GM18867 (cell line): ENCODE measurements around the gene CA5B.
"Not testable (repeated sequence)": the region's sequence is repeated elsewhere in the genome, so short reads cannot be mapped to it uniquely, and the experiment has no call there.

Experiments used
- ATAC-seq: cut with Tn5 transposase; IDR thresholded peaks from one replicate; pipeline ENCODE4 v1.9.1; 2021; ENCODE audit warnings: mild to moderate bottlenecking, moderate library complexity; ENCODE audit not compliant: unreplicated experiment

The CA5B gene

DNA sequence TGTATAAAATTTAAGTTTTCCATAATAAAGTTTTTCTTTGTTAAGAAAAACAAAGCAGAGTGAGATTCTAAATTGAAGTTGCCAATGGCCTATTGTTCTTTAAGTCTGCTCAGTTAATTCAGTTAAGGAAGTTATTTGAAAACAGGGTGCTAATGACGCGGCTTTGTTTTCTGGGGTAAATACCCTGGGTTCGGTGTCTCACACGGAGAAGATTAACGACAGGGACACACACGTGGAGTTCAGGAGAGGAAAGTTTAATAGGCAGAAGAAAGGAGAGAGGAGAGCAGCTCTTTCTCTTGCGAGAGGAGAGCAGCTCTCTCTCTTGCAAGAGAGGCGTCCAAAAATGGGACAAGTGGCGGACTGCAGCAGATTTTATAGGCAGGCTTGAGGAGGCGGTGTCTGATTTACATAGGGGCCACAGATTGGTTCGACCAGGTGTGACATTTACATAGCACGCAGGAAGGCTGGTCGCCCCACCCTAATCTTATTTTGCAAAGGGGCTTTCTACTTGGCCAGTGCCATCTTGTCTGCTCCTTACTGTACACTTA is 9.6 kb downstream of the CA5B start:
- no peak for ATAC-seq

DNA sequence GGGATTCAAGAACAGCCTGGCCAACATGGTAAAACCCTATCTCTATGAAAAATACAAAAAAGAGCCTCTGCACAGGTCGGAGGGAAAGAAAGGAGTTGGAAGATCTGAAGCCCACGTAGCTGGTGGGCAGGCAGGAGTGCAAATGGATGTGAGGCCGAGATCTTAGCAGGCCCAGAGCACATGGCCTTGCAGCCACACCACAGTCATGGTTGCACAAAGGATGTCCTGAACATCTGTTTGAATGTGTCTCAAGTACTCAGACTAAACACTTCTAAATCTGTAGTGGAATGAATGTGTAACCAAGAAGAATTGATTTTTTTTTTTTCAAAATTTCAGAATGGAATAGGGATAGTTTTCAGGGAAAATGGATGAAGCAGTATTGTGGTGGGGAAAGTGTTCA is 10.8 kb downstream of the CA5B start:
- no peak for ATAC-seq

DNA sequence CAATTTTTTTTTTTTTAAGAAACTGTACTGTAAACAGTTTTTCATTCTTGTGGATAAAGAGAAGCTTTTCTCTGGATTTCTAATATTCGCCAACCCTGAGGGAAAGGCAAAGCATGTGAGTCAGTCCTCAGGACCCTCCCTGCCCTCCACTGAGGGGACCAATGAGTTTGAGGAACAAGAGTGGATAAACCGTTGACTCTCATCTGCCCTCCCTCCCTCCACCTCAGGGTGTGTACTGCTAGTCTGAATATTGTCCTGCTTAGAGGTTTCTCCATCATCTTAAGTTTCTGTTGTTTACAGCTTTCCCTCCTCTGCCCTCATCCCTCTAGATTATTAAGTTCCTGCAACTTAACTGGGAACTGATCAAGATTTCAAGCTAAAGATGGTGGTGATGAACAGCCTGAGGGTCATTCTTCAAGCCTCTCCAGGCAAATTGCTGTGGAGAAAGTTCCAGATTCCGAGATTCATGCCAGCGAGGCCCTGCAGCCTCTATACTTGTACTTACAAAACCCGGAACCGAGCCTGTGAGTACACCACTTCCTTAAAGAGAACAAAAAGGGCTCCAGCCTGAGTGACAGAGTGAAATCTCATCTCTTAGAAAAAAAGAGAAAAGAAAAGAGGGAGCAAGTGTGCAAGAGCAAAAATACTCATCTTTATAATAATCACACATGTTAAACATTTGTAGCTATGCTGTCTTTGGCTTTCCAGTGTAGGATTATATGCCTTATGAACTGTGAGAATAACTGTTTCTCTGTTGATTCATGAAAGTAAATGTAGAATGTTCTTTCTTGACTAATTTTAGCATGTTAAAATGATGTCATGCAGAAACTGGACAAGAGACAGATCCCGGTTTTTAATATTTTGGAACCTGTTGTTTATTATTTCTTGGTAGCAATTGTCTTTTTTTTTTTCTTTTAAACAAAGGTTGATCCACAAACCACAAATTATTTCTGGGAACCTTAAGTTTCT is 11.9 kb downstream of the CA5B start:
- peak; percentile 59 for ATAC-seq

GRCh38 chrX:15750611-15751154 is 12.6 kb downstream of the CA5B start:
- ATAC-seq = no peak

GRCh38 chrX:15751155-15751819 is 13.2 kb downstream of the CA5B start:
- ATAC-seq = no peak

GRCh38 chrX:15755091-15755490 is 17.0 kb downstream of the CA5B start:
- no peak for ATAC-seq

GRCh38 chrX:15758140-15758539 is 20.1 kb downstream of the CA5B start:
- ATAC-seq = no peak

- ATAC-seq = not testable (repeated sequence)
Observed at GRCh38 chrX:15759886-15760285, 21.8 kb downstream of the CA5B start.

GRCh38 chrX:15761564-15762191 is 23.6 kb downstream of the CA5B start:
- peak; percentile 66 for ATAC-seq

GRCh38 chrX:15769300-15769954 is 31.4 kb downstream of the CA5B start:
- ATAC-seq = no peak

- ATAC-seq = peak; percentile 94
Observed at GRCh38 chrX:15781961-15782699, 44.1 kb downstream of the CA5B start.

GRCh38 chrX:15785176-15785750 is 47.2 kb downstream of the CA5B start:
- ATAC-seq = no peak

- ATAC-seq = no peak
Observed at GRCh38 chrX:15786915-15787314, 48.8 kb downstream of the CA5B start.

DNA sequence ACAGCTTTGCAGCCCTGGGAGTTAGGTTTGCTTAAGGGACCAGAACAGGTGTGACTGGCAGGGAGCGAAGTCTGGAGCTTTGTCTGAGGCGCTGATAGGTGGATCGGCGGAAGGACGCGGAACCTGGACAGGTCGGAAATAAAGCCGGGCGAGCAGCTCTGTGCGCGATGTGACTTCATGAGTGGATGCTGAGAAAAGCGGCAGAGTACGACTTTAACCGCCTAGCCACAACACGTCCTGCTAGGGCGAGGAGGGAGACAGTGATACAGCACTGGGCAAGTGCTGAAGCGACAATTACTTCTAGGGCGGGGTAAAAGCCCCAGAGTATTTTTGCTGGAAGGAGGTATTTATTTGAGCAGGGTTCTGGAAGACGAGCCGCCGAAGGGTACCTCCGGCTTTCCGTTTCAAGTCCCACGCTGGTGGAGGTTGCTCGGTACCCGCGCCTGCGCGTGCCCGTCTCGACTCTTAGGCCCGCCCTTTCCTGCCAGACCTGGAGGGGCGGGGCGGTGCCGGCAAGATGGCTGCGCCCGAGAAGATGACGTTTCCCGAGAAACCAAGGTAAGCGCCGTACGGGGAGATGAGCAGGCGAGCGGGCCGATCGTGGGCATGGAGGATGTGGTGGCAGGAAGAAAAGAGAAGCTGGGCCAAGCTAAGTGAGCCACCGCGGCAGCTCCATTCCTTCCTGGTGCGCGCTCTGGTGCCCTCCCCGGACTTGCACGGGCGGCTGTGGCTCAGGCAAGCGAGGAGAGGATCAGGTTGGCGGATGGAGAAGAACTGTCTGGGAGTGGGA is 52.1 kb downstream of the CA5B start, which contains the start of gene ZRSR2:
TSS of gene ZRSR2 (plus strand) at position 506 of the 790 bp plus-strand sequence. CDS start at position 518, 12 bp downstream.
- peak; percentile 94 for ATAC-seq

DNA sequence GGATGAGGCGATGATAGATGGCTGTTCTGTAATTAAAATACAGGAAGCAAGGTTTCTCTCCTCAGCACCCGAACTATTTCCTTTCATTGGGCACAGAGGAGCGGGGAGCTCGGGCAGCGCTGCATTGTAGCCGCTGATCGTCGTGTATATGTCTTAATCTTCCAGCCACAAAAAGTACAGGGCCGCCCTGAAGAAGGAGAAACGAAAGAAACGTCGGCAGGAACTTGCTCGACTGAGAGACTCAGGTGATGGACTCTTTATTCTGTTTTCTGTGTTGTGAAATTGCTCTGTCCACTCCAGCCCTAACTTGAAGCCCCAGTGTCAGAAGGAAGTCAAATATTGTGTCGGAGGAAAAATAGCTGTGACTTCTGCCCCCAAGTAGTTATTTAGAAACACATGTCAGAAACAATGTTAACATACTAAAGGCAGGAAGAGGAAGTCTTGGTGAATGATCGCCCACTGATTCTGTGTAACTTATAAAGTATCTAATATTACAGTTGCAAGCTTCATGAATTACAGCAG is 52.8 kb downstream of the CA5B start:
- ATAC-seq = peak; percentile 25

DNA sequence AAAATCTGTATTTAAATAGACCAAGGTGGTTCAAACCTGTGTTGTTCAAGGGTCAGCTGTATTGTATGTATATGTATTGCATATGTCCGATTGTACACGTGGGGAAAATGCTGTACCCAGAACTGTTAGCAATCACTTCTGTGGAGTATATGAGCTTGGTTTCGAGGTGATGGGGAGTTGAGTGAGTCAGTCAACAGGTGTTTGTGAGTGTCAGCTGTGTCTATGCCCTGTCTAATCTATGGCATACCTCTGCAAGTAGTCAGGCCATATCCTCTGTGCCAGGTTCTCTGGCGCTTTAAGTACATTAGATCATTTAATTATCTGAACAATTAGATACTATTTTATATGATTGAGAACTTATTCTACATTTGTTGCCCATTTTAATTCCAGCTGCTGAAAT is 59.6 kb downstream of the CA5B start:
- ATAC-seq = no peak

GRCh38 chrX:15804563-15804962 is 66.5 kb downstream of the CA5B start:
- ATAC-seq = no peak

DNA sequence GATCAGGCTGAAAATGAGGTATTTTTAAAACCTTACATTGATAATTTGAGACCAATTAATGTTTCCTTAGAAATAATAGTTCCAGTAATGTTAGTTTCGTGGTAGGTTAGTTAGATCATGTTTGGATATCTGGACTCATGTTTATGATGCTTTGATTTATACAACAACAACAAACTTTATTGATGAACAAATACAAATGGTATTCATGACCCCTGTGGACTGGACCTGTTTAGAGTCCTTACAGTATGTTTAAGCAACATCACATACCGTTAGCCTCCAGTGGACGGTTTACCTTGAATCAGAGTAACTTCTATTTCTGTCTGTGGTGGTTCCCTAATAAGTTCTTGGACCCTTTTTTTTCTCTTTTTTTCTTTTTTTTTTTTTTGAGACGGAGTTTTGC is 70.2 kb downstream of the CA5B start:
- no peak for ATAC-seq
